ENCODE data around the gene MID1.

- TF ChIP-seq CTCF (IDR thresholded peaks at IDR 0.05) (no peak), POLR2A (IDR thresholded peaks at IDR 0.05) (no peak), EP300 (IDR thresholded peaks at IDR 0.05) (peak in 1 of 2 donors; percentile 18)
Measured at GRCh38 chrX:10554612-10555270, 65.6 kb downstream of the MID1 start.

All from tibial nerve (tissue), 4 donors.